Activated effector memory CD4-positive, alpha-beta T cell treated with anti-CD3 and anti-CD28 coated beads, Interleukin-2, amount 50 U/mL, for 16 hours (primary cell): ENCODE results near the gene WDR31.
"Not testable (repeated sequence)": the region's sequence is repeated elsewhere in the genome, so short reads cannot be mapped to it uniquely, and the experiment has no call there.

Experiments used
- DNase-seq: peaks from one replicate; pipeline ENCODE4 v3.0.0-alpha.2; 2020

The WDR31 gene

DNA sequence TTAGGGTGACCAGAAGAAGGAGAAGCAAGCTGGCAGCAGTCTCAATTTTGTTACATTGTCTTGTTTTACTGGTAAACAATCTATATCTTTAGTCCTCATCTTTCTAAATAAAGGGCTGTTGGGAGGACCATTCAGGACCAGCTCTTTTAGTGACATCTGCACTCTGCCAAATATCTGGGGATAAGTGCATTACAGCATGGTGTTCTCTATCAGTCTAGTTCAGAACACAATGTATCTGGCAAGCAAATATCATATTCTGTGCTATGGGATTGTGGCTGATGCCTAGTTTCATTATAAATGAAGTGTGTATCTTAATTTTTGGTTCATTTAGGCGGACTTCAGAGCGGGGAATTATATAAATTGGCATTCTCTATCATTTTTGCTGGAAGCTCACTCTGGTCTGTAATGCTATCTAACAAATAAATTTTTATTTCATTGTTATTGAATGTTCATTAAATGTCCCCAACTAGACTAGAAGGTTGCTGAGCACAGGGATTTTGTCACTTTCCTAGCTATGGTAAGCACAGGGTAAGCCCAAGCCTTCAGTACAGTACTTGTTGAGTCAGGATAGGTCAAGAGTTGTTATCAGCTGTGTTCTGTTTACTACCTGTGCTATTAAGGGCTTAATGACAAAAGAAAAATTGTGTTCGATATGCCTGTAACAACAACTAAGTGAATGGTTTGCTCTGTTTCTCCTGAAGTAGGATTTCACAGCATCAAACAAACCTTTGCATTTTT, 11.9 kb downstream of the WDR31 start:
- DNase-seq = no peak

DNA sequence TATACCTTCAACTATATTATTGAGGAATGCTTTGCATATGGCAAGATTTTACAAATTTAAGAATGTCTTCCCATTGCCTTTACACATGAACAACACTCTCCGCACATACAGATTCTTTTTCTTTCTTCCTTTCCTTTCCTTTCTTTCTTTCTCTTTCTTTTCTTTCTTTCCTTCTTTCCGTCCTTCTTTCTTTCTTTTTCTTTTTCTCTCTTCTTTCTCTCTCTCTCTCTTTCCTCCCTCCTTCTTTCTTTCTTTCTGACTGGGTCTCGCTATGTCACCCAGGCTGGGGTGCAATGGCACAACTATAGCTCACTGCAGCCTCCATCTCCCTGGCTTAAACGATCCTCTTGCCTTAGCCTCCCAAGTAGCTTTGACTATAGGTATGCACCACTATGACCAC, 13.8 kb downstream of the WDR31 start:
- no peak for DNase-seq

DNA sequence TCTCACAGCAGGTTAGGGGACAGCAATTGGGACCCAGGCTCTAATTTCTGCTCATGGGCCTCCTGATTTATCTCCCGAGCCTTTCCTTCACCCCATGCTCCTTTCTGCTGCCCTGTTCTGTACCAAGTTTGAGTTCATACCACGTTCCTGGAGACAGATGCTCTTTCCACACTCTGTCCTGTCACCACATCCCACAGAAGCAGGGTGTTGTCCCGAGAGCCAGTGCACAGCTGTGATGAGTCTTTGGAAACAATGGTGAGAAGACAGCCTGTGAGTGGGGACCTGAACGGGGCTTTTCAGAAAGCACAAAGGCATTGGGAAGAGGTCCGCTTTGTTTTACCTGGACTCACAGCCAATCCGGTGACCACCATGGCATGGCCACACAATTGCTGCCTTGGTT, 17.4 kb downstream of the WDR31 start:
- no peak for DNase-seq

DNA sequence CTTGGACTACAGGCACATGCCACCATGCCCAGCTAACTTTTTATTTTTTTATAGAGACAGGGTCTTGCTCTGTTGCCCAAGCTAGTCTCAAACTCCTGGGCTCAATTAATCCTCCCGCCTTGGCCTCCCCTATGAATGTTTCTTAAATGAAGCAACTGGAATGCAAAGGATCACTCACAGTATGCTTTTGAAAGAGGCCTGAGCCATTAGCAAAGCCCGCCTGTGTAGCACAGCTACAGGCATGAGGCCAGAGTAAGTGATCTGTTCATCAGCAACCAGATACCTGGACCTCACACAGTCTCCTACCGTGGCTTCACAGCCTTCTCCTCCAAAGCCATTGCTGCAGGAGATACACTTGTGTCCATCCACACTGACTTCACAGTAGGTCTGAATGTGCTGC, 20.0 kb downstream of the WDR31 start:
- DNase-seq = no peak

DNA sequence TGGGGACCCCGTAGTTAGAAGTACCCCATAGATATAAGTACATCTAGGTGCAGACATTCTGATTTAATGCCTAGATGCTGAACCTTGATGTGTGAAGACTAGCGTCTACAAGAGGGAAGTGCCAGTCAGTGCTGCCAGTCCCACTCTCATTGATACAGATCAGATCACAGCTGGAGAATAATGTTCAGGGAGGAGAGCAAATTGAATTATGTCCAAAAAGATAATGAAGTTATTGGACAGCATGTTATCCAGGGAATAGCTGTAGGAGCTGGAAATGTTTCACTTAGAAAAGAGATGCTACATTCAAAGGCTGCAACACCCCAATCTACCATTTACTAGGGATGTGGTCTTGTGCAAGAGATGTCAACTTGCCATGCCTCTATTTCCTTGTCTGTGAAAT, 21.0 kb downstream of the WDR31 start:
- no peak for DNase-seq

DNA sequence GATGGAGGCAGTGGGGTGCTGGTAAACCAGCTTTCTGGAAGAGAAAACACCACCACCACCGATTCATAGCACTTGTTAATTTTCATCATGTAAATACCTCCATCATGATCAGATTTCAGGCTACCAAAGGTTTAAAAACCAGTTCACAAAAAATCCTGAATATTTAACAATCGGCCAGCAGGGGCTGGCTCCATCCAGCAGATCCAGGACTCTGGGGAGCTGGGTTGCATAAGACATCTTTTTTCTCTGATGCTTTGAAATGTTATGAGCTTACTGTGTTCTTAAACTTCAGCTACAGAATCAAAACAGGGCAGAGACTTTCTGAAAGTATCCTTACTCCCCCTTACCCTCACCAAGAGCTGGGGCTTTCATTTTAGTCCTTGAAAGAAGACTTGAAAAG, 22.3 kb downstream of the WDR31 start:
- DNase-seq = no peak

DNA sequence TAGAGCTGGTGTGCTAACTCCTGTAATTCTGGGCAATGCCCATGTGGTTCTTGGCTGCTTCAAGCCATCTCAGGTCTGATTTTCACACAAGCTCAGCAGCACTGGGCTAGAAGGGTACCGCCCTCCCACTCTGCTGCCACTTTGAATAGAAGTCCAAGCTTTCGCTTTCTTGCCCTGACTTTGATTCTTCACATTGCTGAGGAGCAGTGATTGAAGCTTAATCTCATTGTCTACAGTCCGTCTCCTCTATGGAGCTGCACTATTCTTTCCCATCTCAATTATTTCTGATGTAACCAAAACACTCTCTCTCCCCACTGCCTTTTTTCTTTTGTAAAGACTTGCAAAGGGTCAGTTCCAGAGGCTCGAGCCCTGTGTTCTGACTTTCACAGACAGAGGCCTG, 24.0 kb downstream of the WDR31 start:
- DNase-seq = no peak

DNA sequence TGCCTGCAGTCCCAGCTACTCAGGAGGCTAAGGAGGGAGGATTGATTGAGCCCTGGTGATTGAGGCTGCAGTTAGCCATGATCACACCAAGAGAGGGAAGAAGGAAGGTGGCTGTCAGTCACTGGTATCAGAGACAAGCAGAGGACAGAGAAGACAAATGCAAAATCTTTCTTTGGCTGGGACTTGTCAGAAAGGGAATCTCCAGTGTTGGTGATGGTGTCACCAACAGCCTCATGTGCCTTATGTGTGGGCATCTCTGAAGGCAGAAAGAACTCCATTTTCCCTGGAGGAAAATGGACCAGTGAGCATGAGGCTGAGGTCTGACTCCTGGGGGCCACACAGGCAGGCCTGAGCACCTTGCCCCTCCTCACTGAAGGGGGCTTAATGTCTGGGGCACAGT, 24.8 kb downstream of the WDR31 start:
- DNase-seq = no peak

DNA sequence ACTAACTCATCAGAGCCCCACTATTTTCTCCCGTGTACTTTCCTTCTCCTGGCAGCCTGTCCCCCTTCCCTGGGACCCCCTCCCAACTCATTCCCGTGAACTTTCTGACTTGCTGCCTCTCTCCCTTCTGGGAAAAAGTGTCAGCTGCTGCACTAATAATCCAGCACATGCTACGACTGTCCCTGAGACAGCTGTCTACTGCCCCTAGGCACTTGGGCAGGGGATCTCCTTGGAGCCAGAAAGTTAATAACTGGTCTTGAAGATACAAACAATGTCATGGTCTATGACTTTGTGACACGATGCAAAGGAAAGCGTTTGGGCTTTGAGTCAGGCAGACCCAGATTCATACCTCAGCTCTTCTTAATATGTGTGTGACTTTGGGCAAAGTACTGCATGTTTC, 26.8 kb downstream of the WDR31 start:
- no peak for DNase-seq

DNA sequence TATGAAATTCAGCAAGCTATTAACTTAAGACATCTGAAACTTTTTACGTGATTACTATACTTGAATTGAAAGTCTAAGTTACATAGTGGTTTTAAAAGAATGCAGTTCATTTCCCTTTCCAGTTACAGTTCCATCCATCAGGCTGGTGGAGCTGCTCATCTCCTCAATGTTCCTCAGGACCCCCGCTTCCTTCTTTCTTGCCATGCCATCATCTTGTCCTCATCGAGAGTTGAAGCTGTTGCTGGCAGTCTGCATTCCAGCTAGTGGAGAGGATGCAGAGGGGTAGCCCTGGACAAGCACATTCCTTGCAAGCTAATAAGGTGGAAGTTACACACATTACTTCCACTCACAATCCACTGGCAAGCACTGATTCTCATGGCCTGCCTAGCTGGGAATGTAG, 28.1 kb downstream of the WDR31 start:
- no peak for DNase-seq

DNA sequence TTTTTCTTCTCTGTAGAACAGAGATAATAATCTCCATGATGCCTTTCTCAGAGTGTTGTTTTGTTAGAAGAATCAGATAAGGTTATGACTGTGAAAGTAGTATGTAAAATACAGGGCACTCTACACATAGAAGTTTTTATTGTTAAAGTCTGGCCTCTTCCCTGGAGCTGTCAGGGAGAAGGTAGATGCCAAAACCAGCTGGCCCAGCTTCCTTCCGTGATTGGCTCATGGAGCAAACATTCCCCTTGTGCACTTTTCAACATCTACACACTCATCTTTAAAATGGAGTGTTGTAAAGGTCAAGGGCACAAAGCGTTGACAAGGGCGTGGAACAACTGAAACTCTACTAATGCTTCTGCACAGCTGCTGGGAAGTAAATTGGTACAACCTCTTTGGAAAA, 29.5 kb downstream of the WDR31 start:
- no peak for DNase-seq

DNA sequence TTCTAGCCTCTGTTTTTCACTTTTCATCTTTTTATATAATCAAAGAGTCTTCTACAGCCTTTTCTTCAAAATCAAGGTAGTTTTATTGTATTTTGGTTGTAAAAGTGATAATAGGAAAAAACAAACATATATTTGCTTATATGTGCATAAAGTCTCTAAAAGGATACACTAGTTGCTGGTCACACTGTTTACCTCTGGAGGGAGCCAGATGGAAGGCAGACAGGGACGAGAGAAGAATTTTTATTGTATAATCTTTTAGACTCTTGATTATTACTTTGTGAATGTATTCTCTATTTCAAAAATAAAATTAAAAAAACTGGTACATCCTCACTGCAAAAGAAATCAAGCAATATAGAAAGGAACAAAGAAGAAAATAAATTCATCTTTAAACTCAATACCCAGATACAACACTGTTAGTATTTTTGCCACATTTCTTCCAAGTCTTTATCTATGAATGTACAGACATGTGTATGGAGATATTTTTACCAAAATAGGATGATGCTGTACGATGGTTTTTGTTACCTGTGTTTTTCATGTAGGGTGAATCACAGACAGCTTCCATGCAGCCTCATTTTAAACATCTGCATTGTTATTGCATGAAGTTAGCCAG, 30.8 kb downstream of the WDR31 start:
- no peak for DNase-seq

DNA sequence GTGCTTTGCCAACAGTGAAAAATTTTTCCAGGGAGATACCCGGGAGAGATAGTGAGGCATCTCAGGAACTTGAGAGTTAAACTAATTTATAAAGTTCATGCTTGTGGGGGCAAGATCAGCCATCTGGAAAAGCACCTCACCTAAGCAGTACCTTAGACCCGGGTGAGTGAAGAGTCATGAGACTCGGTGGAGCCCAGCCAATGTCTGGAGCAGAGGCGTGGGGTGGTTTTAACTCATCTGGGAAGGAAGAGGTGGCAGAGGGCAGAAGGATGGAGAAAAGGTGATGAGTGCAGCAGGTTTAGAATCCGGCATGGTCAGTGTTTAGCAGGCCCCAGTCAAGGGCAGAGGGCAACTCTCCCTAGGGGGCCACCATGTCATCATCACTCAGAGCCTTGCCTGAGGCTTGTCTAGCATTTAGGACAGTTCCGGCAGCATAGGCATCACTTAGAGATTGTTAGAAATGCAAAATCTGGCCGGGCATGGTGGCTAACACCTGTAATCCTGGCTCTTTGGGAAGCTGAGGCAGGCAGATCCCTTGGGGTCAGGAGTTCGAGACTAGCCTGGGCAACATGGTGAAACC, 32.6 kb downstream of the WDR31 start:
- no peak for DNase-seq

DNA sequence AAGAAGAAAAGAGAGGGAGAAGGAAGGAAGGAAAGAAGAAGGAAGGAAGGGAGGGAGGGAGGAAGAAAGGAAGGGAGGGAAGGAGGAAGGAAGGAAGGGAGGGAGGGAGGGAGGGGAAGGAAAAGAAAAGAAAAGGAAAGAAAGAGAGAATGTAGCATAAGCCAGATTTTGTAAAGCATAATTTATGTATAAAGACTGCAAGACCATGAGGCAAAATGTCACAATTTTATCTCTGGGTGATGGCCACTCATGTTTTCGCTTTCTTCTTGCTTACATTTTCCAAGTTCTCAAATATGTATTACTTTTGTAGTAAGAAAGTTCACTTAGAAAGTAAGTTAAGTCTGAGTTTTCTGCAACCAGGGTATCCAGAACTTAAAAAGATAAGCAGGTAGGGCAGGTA, 33.5 kb downstream of the WDR31 start:
- no peak for DNase-seq

DNA sequence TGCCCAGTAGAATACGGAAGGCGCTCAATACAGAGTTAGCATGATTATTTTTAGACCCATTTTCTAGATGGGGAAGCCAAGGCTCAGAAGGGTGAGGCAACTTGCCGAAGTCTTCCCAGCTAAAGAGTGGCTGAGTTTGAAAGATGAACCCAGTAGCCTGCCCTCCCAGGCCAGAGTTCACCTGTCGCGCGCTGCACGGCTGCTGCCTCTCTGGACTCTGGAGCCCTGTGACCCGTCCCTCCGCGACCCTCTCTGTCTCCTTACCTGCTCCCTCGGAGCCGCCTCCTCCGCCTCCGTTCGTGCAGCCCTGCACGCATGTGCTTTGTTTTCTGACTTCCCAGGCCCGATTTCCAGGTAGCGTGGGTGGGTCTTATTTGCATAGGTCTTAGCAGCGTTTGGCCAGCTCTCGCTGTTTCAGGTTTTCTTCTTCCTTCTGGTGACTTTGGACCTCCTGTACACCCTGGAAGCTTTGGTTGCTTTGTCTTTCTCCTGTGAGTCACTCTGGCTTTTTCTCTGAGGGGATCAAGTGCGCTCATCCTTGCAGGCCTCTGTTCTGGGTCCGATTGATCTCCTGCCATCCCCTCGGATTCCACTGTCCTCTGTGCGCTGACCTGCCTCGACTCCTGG, 37.2 kb downstream of the WDR31 start, which contains the start of gene RNF183:
Gene RNF183, minus strand, starts transcription at position 585 of the 627 bp plus-strand sequence. CDS start 5,192 bp downstream, outside the sequence.
- no peak for DNase-seq

DNA sequence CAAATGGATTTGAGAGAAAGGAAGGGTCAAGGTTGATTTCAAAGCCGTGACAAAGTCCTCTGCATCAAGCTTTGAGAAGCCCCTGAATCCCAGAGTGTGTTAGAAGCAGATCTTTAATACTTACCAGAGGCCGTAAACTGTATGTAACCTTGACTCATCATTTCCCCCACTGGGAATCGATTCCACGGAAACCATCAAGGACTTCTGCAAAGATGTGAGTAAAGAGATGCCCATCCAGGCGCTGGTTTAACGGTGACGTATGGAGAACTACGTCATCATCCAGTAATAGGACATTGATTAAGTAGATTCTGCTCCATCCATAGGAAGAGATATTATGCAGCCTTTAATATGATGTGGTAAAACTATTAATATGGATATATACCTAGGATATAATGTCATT, 38.5 kb downstream of the WDR31 start:
- no peak for DNase-seq

DNA sequence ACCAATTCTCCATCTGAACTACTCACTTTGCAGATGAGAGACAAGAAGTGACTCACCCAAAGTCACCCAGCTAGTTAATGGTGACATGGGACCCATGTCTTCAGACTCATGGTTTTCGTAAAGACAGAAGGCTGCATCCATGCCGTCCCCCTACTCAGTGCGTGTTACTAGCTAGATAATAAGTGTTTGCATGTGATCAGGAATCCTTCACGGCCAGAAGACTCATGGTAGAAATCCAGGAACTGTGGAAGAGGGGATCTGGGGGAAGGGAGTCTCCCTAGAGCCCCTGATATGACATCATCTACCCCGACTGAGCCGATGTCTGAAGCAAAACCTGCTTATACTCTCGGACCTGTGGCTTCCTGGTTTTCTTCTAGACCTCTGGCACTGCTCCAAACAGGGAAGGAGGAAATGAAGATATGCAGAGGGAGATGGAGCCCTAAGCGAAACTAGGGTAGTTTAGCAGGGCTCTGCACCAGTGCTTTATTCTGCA, 40.2 kb downstream of the WDR31 start:
- DNase-seq = no peak

DNA sequence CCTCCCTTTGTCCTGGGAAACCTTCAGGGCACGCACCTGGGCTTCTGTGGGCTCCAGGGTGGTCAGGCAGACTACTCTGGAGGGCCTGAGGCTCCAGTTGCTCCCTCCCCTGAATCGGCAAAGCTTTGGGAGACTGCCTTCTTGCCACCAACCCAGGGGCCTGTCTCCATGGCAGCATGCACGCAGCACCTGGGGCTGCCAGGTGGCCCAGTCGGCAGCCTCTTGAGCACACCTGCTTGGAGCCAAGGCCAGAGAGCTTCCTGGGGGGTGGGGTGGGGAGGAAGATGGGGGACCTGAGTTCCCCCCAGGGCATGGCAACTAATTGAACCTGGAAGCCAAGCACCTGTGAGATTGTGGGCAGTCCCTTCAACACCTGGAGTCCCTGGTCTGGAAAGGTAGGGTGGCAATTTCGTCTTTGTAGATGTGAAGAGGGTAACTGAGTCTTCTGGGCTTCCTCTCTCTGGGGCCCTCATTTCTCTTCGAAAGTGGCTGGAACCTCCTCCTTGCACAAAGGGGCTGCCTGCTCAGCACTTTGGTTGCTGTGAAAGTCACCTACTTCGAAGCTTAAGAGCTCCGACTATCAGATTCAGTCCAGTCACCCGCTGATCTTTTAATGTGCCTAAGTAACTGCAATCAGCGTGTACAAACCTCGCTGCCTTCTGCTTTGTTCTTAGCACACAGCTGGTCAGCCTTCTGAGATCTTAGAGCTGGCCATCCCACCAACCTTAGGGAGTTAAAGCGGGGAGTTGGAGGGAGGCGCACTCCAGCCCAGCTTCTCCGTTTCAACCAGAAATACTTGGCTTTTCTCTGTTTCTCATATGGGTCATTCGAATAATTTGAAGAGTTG, 40.9 kb downstream of the WDR31 start:
- no peak for DNase-seq

DNA sequence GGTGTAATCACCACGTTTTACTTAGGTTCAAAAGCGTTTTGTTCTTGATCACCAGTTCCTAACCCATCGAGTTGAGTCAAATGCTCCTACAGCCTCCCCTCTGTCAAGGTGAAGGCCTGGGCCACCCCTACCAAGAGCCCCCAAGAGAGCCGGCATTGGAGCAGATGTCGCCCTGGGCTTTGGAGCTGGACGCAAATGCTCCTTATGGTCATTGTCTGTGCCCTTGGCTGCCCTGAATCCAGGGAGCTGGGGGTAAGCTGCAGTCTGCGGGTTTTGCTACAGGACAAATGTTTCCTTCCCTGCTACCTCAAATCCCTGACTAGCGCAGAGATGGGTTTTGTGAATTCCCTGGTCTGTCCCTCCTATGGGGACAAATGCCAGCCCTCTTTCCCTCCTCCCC, 41.8 kb downstream of the WDR31 start:
- DNase-seq = no peak

DNA sequence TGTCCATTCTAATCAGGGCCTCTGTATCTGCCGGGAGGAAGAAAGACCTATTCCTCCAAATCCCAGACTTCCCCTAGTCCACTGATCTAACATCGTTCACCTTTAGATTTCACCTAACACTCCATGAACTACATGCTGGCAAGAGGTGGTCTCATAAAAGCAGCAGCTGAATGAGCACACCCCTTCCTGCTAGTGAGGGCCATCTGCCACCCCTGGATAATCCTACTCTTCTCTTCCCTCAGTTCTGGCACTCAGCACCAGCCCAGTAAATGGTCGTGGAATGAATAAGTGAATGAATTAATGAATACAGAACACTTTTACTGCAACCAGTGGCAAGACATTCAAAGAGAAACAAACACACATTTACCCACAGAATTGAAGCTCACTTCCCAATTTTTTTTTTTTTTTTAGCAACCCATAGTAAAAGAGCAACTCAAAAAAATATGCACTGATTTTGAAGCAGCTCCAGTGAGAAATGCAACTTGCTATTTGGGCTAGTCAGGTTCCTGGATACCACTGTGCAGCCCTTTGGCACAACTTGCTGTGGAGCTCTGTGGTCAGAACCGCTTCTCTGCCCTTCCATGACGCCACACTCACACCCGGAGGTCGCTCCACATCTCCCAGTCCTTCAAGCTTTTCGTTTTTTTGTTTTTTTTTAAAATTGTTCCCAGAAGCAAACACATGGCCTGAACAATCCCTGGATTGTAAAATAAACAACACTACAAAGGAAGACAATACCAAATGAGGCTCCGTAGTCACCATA, 43.1 kb downstream of the WDR31 start:
- DNase-seq = no peak

DNA sequence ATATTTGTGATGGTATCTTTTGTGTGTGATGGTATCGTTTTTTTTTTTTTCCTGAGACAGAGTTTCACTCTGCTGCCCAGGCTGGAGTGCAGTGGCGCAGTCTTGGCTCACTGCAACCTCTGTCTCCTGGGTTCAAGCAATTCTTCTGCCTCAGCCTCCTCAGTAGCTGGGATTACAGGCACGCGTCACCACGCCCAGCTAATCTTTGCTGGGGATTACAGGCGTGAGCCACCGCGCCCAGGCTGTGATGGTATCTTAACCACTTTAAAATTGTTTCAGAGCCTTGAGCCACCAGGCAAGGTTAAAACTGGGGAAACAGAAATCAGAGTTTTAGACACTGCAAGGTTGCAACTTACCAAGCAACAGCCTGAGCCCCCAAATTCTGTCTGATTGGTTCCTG, 43.8 kb downstream of the WDR31 start:
- DNase-seq = not testable (repeated sequence)

DNA sequence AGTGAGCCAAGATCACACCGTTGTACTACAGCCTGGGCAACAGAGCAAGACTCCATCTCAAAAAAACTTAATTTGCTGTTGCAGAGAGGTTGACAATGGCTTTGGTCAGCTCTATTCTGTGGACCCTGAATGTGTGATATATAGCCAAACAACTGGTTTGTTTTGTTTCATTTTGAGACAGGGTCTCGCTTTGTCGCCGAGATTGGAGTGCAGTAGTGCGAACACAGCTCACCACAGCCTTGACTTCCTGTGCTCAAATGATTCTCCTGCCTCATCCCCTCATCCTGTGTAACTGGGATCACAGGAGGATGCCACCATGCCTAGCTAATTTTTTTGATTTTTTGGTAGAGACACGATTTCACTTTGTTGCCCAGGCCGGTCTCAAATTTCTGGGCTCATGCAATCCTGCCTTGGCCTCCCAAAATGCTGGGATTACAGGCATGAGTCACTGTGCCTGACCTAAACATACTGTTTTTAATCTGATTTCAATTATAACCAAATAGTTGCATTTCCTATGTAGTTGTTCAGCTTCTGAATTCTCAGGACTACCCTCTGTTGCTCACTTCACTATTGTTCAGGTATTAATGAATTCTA, 46.7 kb downstream of the WDR31 start:
- no peak for DNase-seq
